GM04503 (cell line): Measurements from ENCODE around the gene TCEAL8.

Source experiments
- DNase-seq: peaks from one replicate; pipeline ENCODE4 v3.0.0-alpha.2; 2012; ENCODE audit warnings: low read depth

TCEAL8 gene

GRCh38 chrX:103214870-103215424 lies 40.0 kb downstream of the TCEAL8 start, which contains the start of gene BEX4:
BEX4 (plus strand) TSS chrX:103215108; CDS start chrX:103216154, 1,046 bp downstream.
- DNase-seq: no peak

DNA sequence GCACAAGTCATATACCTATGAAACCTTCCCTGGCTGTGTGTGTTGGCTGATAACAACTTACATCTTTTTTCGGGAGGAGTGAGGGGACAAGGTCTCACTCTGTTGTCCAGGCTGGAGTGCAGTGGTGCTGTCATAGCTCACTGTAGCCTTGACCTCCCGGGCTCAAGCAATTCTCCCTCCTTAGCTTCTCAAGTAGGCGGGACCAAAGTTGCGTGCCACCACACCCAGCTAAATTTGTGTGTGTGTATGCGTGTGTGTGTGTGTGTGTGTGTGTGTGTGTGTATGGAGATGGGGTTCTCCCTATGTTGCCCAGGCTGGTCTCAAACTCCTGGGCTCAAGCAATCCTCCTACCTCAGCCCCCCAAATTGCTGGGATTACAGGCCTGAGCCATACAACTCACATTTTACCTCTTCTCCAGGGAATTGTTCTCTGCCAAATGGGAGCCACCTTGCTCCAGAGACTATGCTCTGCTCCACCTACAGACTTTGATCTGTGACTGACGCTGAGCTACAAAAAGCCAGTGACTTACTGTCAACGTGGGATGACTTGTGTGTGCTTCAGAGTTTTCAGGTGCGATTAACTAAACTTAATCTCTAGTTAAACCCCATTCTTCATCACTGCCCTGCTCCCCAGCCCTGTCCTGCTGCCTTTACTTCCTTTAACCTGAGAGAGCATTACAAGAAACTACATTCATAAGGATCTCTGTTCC lies 42.1 kb downstream of the TCEAL8 start:
- DNase-seq: no peak

- no peak for DNase-seq
Measured at GRCh38 chrX:103211012-103211715, 43.8 kb downstream of the TCEAL8 start.

DNA sequence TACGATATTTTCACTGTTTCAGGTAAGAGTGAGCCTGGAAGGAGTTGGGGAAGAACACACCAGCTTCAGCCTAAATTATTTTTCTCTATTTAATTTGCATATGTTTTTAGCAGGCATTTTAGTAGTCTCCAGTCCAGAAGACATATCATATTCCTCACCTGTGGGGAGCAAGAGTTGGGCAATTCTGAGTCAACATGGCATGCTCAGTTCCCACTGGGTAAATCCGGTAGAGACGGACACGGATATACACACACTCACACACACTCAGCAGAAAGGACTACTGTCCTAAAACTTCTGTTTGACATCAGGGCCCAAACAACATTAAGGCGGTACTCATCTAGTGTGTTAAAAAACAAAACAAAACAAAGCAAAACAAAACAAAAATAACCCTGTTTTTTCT lies 44.9 kb downstream of the TCEAL8 start:
- no peak for DNase-seq
